ENCODE data around the gene DSG3. TPM values are rescaled to one million over a fixed set of nuclear protein-coding genes. Genes with fewer than 3 reads are reported as not detected.

Gene DSG3
- total RNA-seq, 1 donor from 2014 or later, result not detected

DNA sequence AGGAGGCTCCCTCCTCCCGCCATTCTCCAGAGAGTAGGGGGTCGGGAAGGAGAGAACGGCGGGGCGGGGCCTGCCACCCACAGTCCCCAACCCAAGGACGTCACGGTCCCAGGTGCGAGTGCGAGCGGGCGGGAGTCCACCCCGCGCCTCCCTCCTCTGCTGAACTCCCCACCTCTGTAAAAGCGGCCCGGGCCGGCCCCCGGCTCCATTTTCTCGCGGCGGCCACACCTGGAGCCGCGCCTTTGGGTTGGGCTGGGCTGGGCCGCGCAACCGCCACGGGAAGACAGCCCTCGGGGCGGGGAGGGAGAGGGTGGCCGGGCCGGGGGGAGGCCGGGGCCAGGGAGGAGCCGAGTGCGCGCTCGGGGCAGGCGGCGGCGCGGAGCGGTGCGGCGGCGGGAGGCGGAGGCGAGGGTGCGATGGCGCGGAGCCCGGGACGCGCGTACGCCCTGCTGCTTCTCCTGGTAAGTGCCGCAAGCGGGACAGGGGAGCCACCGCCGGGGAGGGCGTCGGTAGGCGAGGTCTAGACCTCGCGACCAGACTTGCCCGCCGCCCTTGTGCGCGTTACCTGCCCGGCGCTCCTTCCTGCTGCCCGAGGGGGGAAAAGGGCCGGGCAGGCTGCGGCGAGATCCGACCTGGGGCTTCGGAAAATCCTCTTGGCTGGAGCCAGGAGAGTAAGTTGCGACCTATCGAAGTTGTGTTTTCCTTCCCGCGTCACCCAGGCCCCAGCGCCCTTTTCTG is 50.5 kb downstream of the DSG3 start, which contains the start of gene DSG2:
DSG2 (plus strand) TSS at position 342 of the 738 bp plus-strand sequence; CDS start at position 417, 75 bp downstream.
- peaks cover 14% of the 10 kb centered on the region for H3K4me1 Mint-ChIP-seq (ENCODE audit: unreplicated experiment)
- H3K4me3 Mint-ChIP-seq (ENCODE audit: unreplicated experiment), result peak within 1 kb of the TSS; percentile 98
- H3K36me3 Mint-ChIP-seq (ENCODE audit: low read depth, unreplicated experiment), result peaks cover 3% of the 10 kb centered on the region
- TF ChIP-seq, protein P1, sequence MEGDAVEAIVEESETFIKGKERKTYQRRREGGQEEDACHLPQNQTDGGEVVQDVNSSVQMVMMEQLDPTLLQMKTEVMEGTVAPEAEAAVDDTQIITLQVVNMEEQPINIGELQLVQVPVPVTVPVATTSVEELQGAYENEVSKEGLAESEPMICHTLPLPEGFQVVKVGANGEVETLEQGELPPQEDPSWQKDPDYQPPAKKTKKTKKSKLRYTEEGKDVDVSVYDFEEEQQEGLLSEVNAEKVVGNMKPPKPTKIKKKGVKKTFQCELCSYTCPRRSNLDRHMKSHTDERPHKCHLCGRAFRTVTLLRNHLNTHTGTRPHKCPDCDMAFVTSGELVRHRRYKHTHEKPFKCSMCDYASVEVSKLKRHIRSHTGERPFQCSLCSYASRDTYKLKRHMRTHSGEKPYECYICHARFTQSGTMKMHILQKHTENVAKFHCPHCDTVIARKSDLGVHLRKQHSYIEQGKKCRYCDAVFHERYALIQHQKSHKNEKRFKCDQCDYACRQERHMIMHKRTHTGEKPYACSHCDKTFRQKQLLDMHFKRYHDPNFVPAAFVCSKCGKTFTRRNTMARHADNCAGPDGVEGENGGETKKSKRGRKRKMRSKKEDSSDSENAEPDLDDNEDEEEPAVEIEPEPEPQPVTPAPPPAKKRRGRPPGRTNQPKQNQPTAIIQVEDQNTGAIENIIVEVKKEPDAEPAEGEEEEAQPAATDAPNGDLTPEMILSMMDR (IDR thresholded peaks at IDR 0.05; ENCODE audit: unreplicated experiment), result no peak
- H3K27me3 Mint-ChIP-seq (ENCODE audit: unreplicated experiment), result peaks cover 2% of the 10 kb centered on the region
- peak; percentile 57 for DNase-seq (ENCODE audit: low spot score)
- H3K9me3 Mint-ChIP-seq (ENCODE audit: unreplicated experiment), result no peaks in the 10 kb centered on the region
- peak within 1 kb of the TSS; percentile 77 for H3K27ac Mint-ChIP-seq (ENCODE audit: unreplicated experiment)

DNA sequence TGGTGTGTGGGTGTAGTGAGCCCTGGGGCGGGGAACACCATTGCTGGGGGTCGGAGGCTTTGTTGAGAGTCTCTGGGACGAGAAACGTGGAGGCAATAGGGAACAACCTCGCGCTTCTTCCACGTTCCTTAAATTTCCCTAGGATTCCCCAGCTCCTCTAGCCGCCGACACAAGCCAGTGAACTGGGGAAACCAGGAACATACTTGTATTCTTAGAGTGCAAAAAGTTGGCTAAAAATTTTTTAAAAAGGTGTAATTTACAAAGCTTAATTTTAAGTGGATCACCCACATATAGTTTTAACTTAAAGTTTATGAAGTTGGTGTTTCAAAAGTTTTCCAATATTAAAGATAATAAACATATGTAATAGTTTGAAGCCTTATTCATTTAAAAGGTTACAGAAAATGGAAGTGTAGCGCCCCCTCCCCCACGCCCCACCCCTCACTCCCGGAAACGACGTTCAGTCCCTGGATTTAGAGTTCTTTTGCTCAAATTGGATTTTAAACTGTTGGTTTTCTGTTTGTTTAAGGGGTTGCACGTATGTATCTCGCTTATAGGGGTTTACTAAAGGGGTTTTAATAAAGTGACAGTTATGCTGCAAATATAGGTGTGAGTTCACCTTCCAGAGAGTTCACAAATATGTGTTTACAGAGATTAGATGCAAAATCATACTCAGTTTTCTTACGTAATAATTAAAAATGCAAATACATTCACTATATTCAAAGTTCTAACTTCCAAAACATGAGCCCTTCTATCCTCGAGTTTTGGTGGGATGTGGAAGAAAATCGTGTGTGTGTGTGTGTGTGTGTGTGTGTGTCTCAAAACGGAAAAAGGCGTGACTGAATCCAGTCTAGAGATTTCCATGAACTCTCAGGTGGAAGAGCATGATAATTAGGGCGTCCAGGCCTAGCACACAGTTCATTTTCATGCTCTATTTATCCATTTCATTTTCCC is 51.3 kb downstream of the DSG3 start:
- Mint-ChIP-seq H3K4me1 (ENCODE audit: unreplicated experiment) (peaks cover 14% of the 10 kb centered on the region), H3K27me3 (ENCODE audit: unreplicated experiment) (peaks cover 2% of the 10 kb centered on the region), H3K4me3 (ENCODE audit: unreplicated experiment) (peak overlapping the region; percentile 98), H3K27ac (ENCODE audit: unreplicated experiment) (peak overlapping the region; percentile 77), H3K36me3 (ENCODE audit: low read depth, unreplicated experiment) (peaks cover 3% of the 10 kb centered on the region), H3K9me3 (ENCODE audit: unreplicated experiment) (no peaks in the 10 kb centered on the region)
- no peak for DNase-seq (ENCODE audit: low spot score)
- TF ChIP-seq, protein P1 (IDR thresholded peaks at IDR 0.05; ENCODE audit: unreplicated experiment), result no peak

- no peak overlapping the region for H3K27ac Mint-ChIP-seq (ENCODE audit: unreplicated experiment)
- peaks cover 2% of the 10 kb centered on the region for H3K27me3 Mint-ChIP-seq (ENCODE audit: unreplicated experiment)
- no peak for DNase-seq (ENCODE audit: low spot score)
- no peaks in the 10 kb centered on the region for H3K9me3 Mint-ChIP-seq (ENCODE audit: unreplicated experiment)
- H3K4me1 Mint-ChIP-seq (ENCODE audit: unreplicated experiment), result peaks cover 14% of the 10 kb centered on the region
- no peak overlapping the region for H3K4me3 Mint-ChIP-seq (ENCODE audit: unreplicated experiment)
- H3K36me3 Mint-ChIP-seq (ENCODE audit: low read depth, unreplicated experiment), result peaks cover 3% of the 10 kb centered on the region
- TF ChIP-seq, protein P1 (IDR thresholded peaks at IDR 0.05; ENCODE audit: unreplicated experiment), result no peak
These were observed 52.6 kb downstream of the DSG3 start for GRCh38 chr18:31500051-31500688.

GRCh38 chr18:31503011-31503410 is 55.5 kb downstream of the DSG3 start:
- TF ChIP-seq, protein P1 (IDR thresholded peaks at IDR 0.05; ENCODE audit: unreplicated experiment), result no peak
- DNase-seq (ENCODE audit: low spot score), result no peak
- Mint-ChIP-seq H3K9me3 (ENCODE audit: unreplicated experiment) (no peaks in the 10 kb centered on the region), H3K4me3 (ENCODE audit: unreplicated experiment) (no peak overlapping the region), H3K36me3 (ENCODE audit: low read depth, unreplicated experiment) (peaks cover 3% of the 10 kb centered on the region), H3K27me3 (ENCODE audit: unreplicated experiment) (peaks cover 2% of the 10 kb centered on the region), H3K27ac (ENCODE audit: unreplicated experiment) (no peak overlapping the region), H3K4me1 (ENCODE audit: unreplicated experiment) (peaks cover 14% of the 10 kb centered on the region)
